ENCODE results near the gene RASSF10. TPM values are rescaled to one million over a fixed set of nuclear protein-coding genes. Genes with fewer than 3 reads are reported as not detected.

Gene RASSF10
- total RNA-seq, 1 experiment from 2014 or later, result not detected

DNA sequence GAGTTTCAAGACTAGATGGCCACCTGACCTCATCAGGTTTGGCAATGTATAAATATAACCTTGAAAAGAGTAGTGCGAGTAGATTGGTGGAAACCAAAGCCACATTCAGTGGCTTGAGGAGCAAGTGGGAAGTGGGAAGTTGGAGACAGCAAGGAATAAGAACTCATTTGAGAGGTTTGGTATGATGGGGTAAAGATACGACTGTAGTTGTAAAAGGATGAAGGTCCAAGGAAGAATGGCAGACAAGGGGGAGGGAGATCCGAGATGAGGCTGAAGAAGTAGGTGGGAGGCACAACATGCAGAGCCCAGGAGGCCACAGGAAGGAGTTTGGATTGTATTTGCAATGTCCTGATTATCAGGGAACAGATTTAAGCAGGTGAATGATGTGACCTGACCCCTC, 20.8 kb downstream of the RASSF10 start:
- no peaks in the 10 kb centered on the region for H4K20me1 ChIP-seq (ENCODE audit: insufficient read depth)
- ATAC-seq (no peak), DNase-seq (ENCODE audit: low read depth, low spot score) (no peak)
- ChIA-PET RAD21 (ENCODE audit: low non-redundant PET in 1 of 2, low total read pairs in 2 of 2, uncharacterized antibody in 2 of 2, unreplicated experiment in 2 of 2) (no interaction called here), CTCF (no interaction called here), POLR2A (no interaction called here)
- BruUV-seq (replicated peaks), result no TSS peak
- H3K4me2 ChIP-seq (ENCODE audit: low read length), result no peak overlapping the region
- no peaks in the 10 kb centered on the region for H3K4me1 ChIP-seq (ENCODE audit: control insufficient read depth in 1 of 2, insufficient read depth in 2 of 2, low read length in 2 of 2)
- no peak overlapping the region for H3K9ac ChIP-seq (ENCODE audit: low read length)
- no peak overlapping the region for H3K27ac ChIP-seq (ENCODE audit: low read depth, low read length)
- intact Hi-C loops (cut with micrococcal nuclease), result no loop called here
- H2AFZ ChIP-seq (ENCODE audit: low read depth, low read length, poor library complexity, severe bottlenecking), result no peak overlapping the region
- no peaks in the 10 kb centered on the region for H3K9me3 ChIP-seq (ENCODE audit: control insufficient read depth in 1 of 2, insufficient read depth in 1 of 2, low read depth in 1 of 2, low read length in 2 of 2)
- H3K36me3 ChIP-seq (ENCODE audit: control insufficient read depth in 1 of 2, insufficient read depth in 2 of 2, low read length in 2 of 2), result no peaks in the 10 kb centered on the region
- no peaks in the 10 kb centered on the region for H3K79me2 ChIP-seq (ENCODE audit: insufficient read depth, low read length)
- no peaks in the 10 kb centered on the region for H3K27me3 ChIP-seq (ENCODE audit: insufficient read depth, low read length)
- H3K4me3 ChIP-seq (replicated peaks in 1 of 2; ENCODE audit: low read depth in 1 of 2, low read length in 2 of 2), result no peak overlapping the region
- no peak for TF ChIP-seq CTCF (IDR thresholded peaks at IDR 0.05 in 2 of 3, conservative IDR thresholded peaks at IDR 0.05 in 1 of 3; ENCODE audit: borderline replicate concordance in 1 of 3, insufficient read depth in 1 of 3, low read depth in 2 of 3, low read length in 2 of 3)
- TF ChIP-seq CBX3 (IDR thresholded peaks at IDR 0.05; ENCODE audit: low read depth), result no peak
- no peak for TF ChIP-seq POLR2A (IDR thresholded peaks at IDR 0.05; ENCODE audit: borderline replicate concordance, extremely low read depth, insufficient read depth, insufficient read length)
- TF ChIP-seq YY1 (IDR thresholded peaks at IDR 0.05; ENCODE audit: extremely low read depth, insufficient replicate concordance, low read depth, low read length), result no peak
- TF ChIP-seq CEBPB (IDR thresholded peaks at IDR 0.05; ENCODE audit: low read depth), result no peak
- TF ChIP-seq POLR2AphosphoS5 (IDR thresholded peaks at IDR 0.05; ENCODE audit: low read depth, low read length), result no peak
- no peak for TF ChIP-seq EZH2phosphoT487 (IDR thresholded peaks at IDR 0.05; ENCODE audit: borderline replicate concordance)
- TF ChIP-seq TCF7L2 (IDR thresholded peaks at IDR 0.05; ENCODE audit: borderline replicate concordance, extremely low read depth, insufficient read depth, insufficient read length), result no peak
- H3K9me2 ChIP-seq (ENCODE audit: insufficient read depth), result no peaks in the 10 kb centered on the region

DNA sequence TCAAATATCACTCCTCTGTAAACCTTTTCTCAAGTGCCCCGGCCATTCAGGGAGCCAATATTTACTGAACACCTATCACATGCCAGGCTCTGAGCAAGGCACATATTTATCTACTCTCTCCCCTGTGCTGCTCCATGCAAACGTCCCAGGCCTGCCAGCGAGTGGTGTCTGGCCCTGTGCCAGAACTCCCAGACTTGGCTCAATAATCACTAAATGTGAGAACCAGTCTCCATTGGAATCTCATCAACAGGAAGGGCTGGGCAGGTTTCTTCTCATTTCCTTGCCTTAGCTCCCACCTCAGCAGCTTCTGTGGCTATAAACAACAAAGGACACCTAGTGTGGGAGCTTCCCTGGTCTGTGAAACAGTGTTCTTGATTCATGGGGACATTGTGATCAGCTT, 21.7 kb downstream of the RASSF10 start:
- ATAC-seq (no peak), DNase-seq (ENCODE audit: low read depth, low spot score) (no peak)
- intact Hi-C loops (cut with micrococcal nuclease), result no loop called here
- POLR2A ChIA-PET, result interaction anchor here (1.2 kb wide), 1 partner anchor 9 kb away, joined by 3 read pairs; no protein-coding TSS in a partner anchor
- no peaks in the 10 kb centered on the region for H3K4me1 ChIP-seq (ENCODE audit: control insufficient read depth in 1 of 2, insufficient read depth in 2 of 2, low read length in 2 of 2)
- no peaks in the 10 kb centered on the region for H3K79me2 ChIP-seq (ENCODE audit: insufficient read depth, low read length)
- CTCF ChIA-PET, result no interaction called here
- no peak overlapping the region for H3K4me2 ChIP-seq (ENCODE audit: low read length)
- RAD21 ChIA-PET (ENCODE audit: low non-redundant PET in 1 of 2, low total read pairs in 2 of 2, uncharacterized antibody in 2 of 2, unreplicated experiment in 2 of 2), result no interaction called here
- no TSS peak for BruUV-seq (replicated peaks)
- H3K9me3 ChIP-seq (ENCODE audit: control insufficient read depth in 1 of 2, insufficient read depth in 1 of 2, low read depth in 1 of 2, low read length in 2 of 2), result no peaks in the 10 kb centered on the region
- no peaks in the 10 kb centered on the region for H4K20me1 ChIP-seq (ENCODE audit: insufficient read depth)
- no peaks in the 10 kb centered on the region for H3K27me3 ChIP-seq (ENCODE audit: insufficient read depth, low read length)
- H3K36me3 ChIP-seq (ENCODE audit: control insufficient read depth in 1 of 2, insufficient read depth in 2 of 2, low read length in 2 of 2), result no peaks in the 10 kb centered on the region
- H3K9me2 ChIP-seq (ENCODE audit: insufficient read depth), result no peaks in the 10 kb centered on the region
- H3K4me3 ChIP-seq (replicated peaks in 1 of 2; ENCODE audit: low read depth in 1 of 2, low read length in 2 of 2), result no peak overlapping the region
- H3K9ac ChIP-seq (ENCODE audit: low read length), result no peak overlapping the region
- H2AFZ ChIP-seq (ENCODE audit: low read depth, low read length, poor library complexity, severe bottlenecking), result no peak overlapping the region
- no peak overlapping the region for H3K27ac ChIP-seq (ENCODE audit: low read depth, low read length)
- TF ChIP-seq YY1 (IDR thresholded peaks at IDR 0.05; ENCODE audit: extremely low read depth, insufficient replicate concordance, low read depth, low read length) (no peak), EGR1 (IDR thresholded peaks at IDR 0.05; ENCODE audit: low read depth) (no peak), ELF1 (IDR thresholded peaks at IDR 0.05; ENCODE audit: borderline replicate concordance, low read depth) (no peak), SRF (IDR thresholded peaks at IDR 0.05; ENCODE audit: low read depth) (no peak), ZFX (IDR thresholded peaks at IDR 0.05) (no peak), MAX (IDR thresholded peaks at IDR 0.05) (no peak), CBX3 (IDR thresholded peaks at IDR 0.05; ENCODE audit: low read depth) (no peak), EZH2 (IDR thresholded peaks at IDR 0.05) (no peak), CEBPB (IDR thresholded peaks at IDR 0.05; ENCODE audit: low read depth) (no peak)
- TF ChIP-seq, protein P1, sequence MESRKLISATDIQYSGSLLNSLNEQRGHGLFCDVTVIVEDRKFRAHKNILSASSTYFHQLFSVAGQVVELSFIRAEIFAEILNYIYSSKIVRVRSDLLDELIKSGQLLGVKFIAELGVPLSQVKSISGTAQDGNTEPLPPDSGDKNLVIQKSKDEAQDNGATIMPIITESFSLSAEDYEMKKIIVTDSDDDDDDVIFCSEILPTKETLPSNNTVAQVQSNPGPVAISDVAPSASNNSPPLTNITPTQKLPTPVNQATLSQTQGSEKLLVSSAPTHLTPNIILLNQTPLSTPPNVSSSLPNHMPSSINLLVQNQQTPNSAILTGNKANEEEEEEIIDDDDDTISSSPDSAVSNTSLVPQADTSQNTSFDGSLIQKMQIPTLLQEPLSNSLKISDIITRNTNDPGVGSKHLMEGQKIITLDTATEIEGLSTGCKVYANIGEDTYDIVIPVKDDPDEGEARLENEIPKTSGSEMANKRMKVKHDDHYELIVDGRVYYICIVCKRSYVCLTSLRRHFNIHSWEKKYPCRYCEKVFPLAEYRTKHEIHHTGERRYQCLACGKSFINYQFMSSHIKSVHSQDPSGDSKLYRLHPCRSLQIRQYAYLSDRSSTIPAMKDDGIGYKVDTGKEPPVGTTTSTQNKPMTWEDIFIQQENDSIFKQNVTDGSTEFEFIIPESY (IDR thresholded peaks at IDR 0.05; ENCODE audit: extremely low read depth, insufficient replicate concordance, low read length), result no peak

Data from HCT116 (cell line).